Measurements from ENCODE around the gene ATP6V0D1. TPM values are rescaled to one million over a fixed set of nuclear protein-coding genes. Genes with fewer than 3 reads are reported as not detected.

The ATP6V0D1 gene
- polyA plus RNA-seq, 1 of the 3 experiments (the other 2 are of a cell fraction), result 135 TPM

DNA sequence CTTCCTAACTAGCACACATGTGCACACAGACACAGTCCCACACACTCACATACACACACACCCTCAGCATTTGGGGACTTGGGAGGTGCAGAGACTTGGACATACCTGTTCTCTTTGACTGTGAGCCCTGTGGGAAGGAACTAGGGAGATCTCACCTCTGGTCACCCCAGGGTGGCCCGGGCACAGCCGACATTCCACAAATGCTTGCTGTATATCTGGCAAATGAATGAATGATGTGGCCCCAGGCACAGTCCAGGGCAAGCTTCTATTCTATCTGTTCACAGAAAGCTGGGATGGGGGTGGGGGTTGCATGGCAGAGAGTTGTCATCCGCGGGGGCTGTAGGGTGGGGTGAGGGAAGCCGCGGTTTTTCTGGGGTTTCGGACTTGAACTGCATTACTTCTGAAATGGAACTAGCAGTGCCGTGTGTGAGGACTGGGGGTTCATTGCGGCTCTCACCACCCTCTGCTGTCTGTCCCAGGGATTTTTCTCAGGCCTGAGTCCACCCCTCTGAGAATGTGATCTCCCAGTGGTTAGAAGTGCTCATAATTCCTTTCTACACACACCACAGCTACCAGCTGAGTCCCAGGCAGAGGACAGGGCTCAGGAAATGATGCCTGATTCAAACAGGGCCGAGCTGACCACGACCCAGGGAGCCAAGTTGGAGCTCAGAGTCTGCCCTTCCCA, 44.4 kb upstream of the ATP6V0D1 start:
- 84% methylated on average over 4 of the region's 11 CpGs for WGBS (ENCODE audit: low lambda C conversion rate)
- no peaks in the 10 kb centered on the region for H3K36me3 ChIP-seq (replicated peaks in 1 of 2; ENCODE audit: control insufficient read depth in 1 of 2, insufficient read depth in 2 of 2, low read length in 1 of 2)

More for the DNA sequence above, 44.4 kb upstream of the ATP6V0D1 start:
- H3K27ac ChIP-seq (ENCODE audit: low read depth in 2 of 2, low read length in 1 of 2), result no peak overlapping the region
- no peaks in the 10 kb centered on the region for H3K9me2 ChIP-seq
- DNase-seq, result no peak
- POLR2A ChIA-PET, result interaction anchor here (1.3 kb wide), 1 partner anchor 13 kb away, joined by 3 read pairs; no protein-coding TSS in a partner anchor
- no peak overlapping the region for H3K4me2 ChIP-seq
- no peaks in the 10 kb centered on the region for H3K27me3 ChIP-seq (ENCODE audit: insufficient read depth)
- H2AFZ ChIP-seq (ENCODE audit: low read depth), result no peak overlapping the region
- H3F3A ChIP-seq (replicated peaks; ENCODE audit: insufficient read depth), result peaks cover 21% of the 10 kb centered on the region
- peaks cover 14% of the 10 kb centered on the region for H3K79me2 ChIP-seq (ENCODE audit: insufficient read depth)
- no peak overlapping the region for H3K4me3 ChIP-seq (ENCODE audit: low read depth in 2 of 2, low read length in 1 of 2)
- no peak overlapping the region for H3K9ac ChIP-seq
- TF ChIP-seq GABPA (IDR thresholded peaks at IDR 0.05; ENCODE audit: low read depth) (no peak), SIN3A (IDR thresholded peaks at IDR 0.05; ENCODE audit: borderline replicate concordance, low read depth, low read length) (no peak), SMC3 (IDR thresholded peaks at IDR 0.05; ENCODE audit: low read depth, low read length) (no peak), ELF1 (IDR thresholded peaks at IDR 0.05) (no peak), FOXM1 (IDR thresholded peaks at IDR 0.05; ENCODE audit: low read depth) (no peak), CTCF (IDR thresholded peaks at IDR 0.05) (no peak; the same call in 1 of the 2 replicates), POLR2AphosphoS5 (IDR thresholded peaks at IDR 0.05; ENCODE audit: low read depth, low read length) (no peak), MAX (IDR thresholded peaks at IDR 0.05; ENCODE audit: low read depth) (no peak), TCF12 (IDR thresholded peaks at IDR 0.05) (no peak), YY1 (IDR thresholded peaks at IDR 0.05; ENCODE audit: low read depth) (no peak), RFX5 (IDR thresholded peaks at IDR 0.05; ENCODE audit: low read length) (no peak), EZH2phosphoT487 (IDR thresholded peaks at IDR 0.05; ENCODE audit: borderline replicate concordance, low read depth) (no peak), GATA2 (CRISPR knock-in tag; IDR thresholded peaks at IDR 0.05) (no peak), RAD21 (IDR thresholded peaks at IDR 0.05; ENCODE audit: low read length) (no peak)
- TF ChIP-seq, protein P1, sequence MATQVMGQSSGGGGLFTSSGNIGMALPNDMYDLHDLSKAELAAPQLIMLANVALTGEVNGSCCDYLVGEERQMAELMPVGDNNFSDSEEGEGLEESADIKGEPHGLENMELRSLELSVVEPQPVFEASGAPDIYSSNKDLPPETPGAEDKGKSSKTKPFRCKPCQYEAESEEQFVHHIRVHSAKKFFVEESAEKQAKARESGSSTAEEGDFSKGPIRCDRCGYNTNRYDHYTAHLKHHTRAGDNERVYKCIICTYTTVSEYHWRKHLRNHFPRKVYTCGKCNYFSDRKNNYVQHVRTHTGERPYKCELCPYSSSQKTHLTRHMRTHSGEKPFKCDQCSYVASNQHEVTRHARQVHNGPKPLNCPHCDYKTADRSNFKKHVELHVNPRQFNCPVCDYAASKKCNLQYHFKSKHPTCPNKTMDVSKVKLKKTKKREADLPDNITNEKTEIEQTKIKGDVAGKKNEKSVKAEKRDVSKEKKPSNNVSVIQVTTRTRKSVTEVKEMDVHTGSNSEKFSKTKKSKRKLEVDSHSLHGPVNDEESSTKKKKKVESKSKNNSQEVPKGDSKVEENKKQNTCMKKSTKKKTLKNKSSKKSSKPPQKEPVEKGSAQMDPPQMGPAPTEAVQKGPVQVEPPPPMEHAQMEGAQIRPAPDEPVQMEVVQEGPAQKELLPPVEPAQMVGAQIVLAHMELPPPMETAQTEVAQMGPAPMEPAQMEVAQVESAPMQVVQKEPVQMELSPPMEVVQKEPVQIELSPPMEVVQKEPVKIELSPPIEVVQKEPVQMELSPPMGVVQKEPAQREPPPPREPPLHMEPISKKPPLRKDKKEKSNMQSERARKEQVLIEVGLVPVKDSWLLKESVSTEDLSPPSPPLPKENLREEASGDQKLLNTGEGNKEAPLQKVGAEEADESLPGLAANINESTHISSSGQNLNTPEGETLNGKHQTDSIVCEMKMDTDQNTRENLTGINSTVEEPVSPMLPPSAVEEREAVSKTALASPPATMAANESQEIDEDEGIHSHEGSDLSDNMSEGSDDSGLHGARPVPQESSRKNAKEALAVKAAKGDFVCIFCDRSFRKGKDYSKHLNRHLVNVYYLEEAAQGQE (IDR thresholded peaks at IDR 0.05; ENCODE audit: low read depth, low read length), result no peak
- TF ChIP-seq, protein P2, sequence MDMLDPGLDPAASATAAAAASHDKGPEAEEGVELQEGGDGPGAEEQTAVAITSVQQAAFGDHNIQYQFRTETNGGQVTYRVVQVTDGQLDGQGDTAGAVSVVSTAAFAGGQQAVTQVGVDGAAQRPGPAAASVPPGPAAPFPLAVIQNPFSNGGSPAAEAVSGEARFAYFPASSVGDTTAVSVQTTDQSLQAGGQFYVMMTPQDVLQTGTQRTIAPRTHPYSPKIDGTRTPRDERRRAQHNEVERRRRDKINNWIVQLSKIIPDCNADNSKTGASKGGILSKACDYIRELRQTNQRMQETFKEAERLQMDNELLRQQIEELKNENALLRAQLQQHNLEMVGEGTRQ (IDR thresholded peaks at IDR 0.05; ENCODE audit: borderline replicate concordance, low read depth, low read length), result no peak
- TF ChIP-seq, protein P3, sequence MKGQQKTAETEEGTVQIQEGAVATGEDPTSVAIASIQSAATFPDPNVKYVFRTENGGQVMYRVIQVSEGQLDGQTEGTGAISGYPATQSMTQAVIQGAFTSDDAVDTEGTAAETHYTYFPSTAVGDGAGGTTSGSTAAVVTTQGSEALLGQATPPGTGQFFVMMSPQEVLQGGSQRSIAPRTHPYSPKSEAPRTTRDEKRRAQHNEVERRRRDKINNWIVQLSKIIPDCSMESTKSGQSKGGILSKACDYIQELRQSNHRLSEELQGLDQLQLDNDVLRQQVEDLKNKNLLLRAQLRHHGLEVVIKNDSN (IDR thresholded peaks at IDR 0.05; ENCODE audit: borderline replicate concordance, low read depth), result no peak
- TF ChIP-seq, protein P4, sequence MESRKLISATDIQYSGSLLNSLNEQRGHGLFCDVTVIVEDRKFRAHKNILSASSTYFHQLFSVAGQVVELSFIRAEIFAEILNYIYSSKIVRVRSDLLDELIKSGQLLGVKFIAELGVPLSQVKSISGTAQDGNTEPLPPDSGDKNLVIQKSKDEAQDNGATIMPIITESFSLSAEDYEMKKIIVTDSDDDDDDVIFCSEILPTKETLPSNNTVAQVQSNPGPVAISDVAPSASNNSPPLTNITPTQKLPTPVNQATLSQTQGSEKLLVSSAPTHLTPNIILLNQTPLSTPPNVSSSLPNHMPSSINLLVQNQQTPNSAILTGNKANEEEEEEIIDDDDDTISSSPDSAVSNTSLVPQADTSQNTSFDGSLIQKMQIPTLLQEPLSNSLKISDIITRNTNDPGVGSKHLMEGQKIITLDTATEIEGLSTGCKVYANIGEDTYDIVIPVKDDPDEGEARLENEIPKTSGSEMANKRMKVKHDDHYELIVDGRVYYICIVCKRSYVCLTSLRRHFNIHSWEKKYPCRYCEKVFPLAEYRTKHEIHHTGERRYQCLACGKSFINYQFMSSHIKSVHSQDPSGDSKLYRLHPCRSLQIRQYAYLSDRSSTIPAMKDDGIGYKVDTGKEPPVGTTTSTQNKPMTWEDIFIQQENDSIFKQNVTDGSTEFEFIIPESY (IDR thresholded peaks at IDR 0.05; ENCODE audit: borderline replicate concordance, low read depth), result no peak
- peaks cover 10 to 12% of the 10 kb centered on the region in 2 experiments; a peak in 2 of 4 replicates for H3K4me1 ChIP-seq (ENCODE audit: control insufficient read depth in 1 of 2, insufficient read depth in 2 of 2, low read depth in 1 of 2, low read length in 1 of 2)
- no peaks in the 10 kb centered on the region for H4K20me1 ChIP-seq (ENCODE audit: insufficient read depth)
- H3K9me3 ChIP-seq, result no peaks in the 10 kb centered on the region
- CTCF ChIA-PET, result interaction anchor here (0.8 to 9.3 kb wide), 8 partner anchors 9 to 291 kb away, joined by 3 to 246 read pairs (median 6); partner anchors contain the start of genes ACD, C16orf86, CTCF and ENKD1

Data from SK-N-SH (cell line).